NT2/D1 (cell line): ENCODE data around the gene WDR45B.

Experiments
- DNase-seq: peaks from one replicate; pipeline ENCODE4 v3.0.0-alpha.2; 2011; ENCODE audit warnings: low read depth, low spot score
- H3K27me3 ChIP-seq: 2 replicates; pipeline ENCODE4 v1.6.0; 2011; ENCODE audit warnings: mild to moderate bottlenecking; ENCODE audit not compliant: insufficient read length, insufficient read depth
- H3K36me3 ChIP-seq: 2 replicates; pipeline ENCODE4 v1.6.1; 2011; ENCODE audit warnings: mild to moderate bottlenecking, low read length, mixed read lengths; ENCODE audit not compliant: insufficient read depth, insufficient read length
- H3K4me1 ChIP-seq: 2 replicates; pipeline ENCODE4 v1.5.1; 2011; ENCODE audit not compliant: insufficient read depth, insufficient read length
- H3K4me3 ChIP-seq: 2 replicates; pipeline ENCODE4 v1.5.1; 2011; ENCODE audit warnings: low read depth; ENCODE audit not compliant: insufficient read length
- H3K9ac ChIP-seq: 2 replicates; pipeline ENCODE4 v1.6.0; 2011; ENCODE audit warnings: low read depth; ENCODE audit not compliant: insufficient read length
- H3K9me3 ChIP-seq: 2 replicates; pipeline ENCODE4 v1.5.1; 2011; ENCODE audit warnings: mild to moderate bottlenecking, low read length; ENCODE audit not compliant: insufficient read depth
- SUZ12 ChIP-seq: IDR thresholded peaks from 2 replicates; pipeline ENCODE4 v1.6.1; 2011; ENCODE audit not compliant: insufficient read length, insufficient read depth; ENCODE audit errors: extremely low read depth
- YY1 ChIP-seq: IDR thresholded peaks from 2 replicates; pipeline ENCODE4 v1.6.1; 2011; ENCODE audit not compliant: insufficient read length, insufficient read depth
- ZNF274 ChIP-seq: IDR thresholded peaks from 2 replicates; pipeline ENCODE4 v1.6.1; 2011; ENCODE audit warnings: mild to moderate bottlenecking, low read depth, low read length

WDR45B gene

DNA sequence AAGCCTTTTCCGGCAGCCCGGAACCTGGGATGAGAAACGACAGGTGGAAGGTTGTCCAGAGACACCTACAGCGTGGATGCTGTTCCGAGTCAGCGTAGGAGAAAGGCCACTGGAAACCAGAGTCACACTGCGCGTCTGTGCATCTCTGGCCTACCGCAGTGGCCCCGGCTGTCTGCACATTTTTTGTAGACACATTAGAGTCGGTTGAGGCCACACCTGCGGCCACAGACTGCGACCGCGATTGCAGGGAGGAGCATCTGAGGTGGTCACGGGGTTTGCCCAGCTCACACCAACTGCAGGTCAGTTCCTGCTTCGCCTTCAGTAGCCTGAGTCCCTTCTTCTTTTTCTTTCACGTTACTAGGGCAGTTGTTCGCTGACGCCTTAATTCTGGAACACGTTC lies 52.4 kb downstream of the WDR45B start:
- Histone ChIP-seq H3K27me3 (no peaks in the 10 kb centered on the region), H3K9me3 (no peaks in the 10 kb centered on the region), H3K36me3 (peaks cover 78% of the 10 kb centered on the region), H3K9ac (no peak overlapping the region), H3K4me3 (no peak overlapping the region), H3K4me1 (peaks cover 10% of the 10 kb centered on the region)
- DNase-seq: no peak
- no peak for TF ChIP-seq YY1
- TF ChIP-seq ZNF274: no peak
- no peak for TF ChIP-seq SUZ12

DNA sequence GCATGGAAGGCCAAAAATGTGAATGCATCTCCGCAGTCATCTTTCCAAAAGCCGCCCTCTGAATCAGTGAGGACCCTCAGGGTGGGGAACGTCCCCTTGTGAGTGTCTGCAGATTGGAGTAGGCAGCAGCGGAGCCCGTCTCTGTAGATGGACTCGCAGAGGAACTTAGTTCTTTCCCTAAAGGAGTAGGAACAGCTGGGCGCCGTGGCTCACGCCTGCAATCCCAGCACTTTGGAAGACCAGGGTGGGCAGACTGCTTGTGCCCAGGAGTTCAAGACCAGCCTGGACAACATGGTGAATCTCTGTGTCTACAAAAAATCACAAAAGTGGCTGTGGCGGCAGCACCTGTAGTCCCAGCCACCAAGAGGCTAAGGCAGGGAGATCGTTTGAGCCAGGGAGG lies 53.7 kb downstream of the WDR45B start:
- Histone ChIP-seq H3K27me3 (no peaks in the 10 kb centered on the region), H3K4me3 (no peak overlapping the region), H3K36me3 (peaks cover 77% of the 10 kb centered on the region), H3K9ac (peak overlapping the region; percentile 16), H3K4me1 (peaks cover 7% of the 10 kb centered on the region), H3K9me3 (no peaks in the 10 kb centered on the region)
- no peak for TF ChIP-seq SUZ12
- no peak for TF ChIP-seq YY1
- TF ChIP-seq ZNF274: no peak
- DNase-seq: no peak

DNA sequence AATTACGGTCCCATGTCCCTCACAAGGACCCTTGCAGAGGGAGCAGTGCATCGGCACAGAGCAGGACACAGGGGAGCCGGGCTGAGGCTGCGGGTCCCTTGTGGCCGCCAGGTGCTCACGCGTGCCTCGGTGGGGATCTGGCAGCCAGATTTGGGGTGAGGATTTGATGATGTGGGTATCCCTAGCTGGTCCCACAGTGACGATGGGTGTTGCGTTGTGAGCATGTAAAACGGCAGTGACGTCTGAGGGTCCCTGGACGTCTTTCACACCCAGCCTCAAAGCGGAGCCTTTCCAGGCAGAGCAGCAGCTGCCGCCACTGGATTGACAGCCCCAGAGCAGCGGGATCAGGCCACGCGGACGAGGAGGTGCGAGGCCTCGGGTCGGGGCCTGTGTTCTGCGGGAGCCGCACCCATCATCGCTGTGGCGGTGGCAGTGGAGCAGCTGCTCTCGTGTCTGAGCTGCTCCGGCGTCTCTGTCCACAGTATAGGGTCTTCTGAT lies 54.6 kb downstream of the WDR45B start:
- DNase-seq: no peak
- Histone ChIP-seq H3K9ac (peak overlapping the region; percentile 77), H3K9me3 (no peaks in the 10 kb centered on the region), H3K36me3 (peaks cover 73% of the 10 kb centered on the region), H3K4me1 (peaks cover 7% of the 10 kb centered on the region), H3K4me3 (peak overlapping the region; percentile 25), H3K27me3 (no peaks in the 10 kb centered on the region)
- TF ChIP-seq YY1 (no peak), ZNF274 (no peak), SUZ12 (no peak)

DNA sequence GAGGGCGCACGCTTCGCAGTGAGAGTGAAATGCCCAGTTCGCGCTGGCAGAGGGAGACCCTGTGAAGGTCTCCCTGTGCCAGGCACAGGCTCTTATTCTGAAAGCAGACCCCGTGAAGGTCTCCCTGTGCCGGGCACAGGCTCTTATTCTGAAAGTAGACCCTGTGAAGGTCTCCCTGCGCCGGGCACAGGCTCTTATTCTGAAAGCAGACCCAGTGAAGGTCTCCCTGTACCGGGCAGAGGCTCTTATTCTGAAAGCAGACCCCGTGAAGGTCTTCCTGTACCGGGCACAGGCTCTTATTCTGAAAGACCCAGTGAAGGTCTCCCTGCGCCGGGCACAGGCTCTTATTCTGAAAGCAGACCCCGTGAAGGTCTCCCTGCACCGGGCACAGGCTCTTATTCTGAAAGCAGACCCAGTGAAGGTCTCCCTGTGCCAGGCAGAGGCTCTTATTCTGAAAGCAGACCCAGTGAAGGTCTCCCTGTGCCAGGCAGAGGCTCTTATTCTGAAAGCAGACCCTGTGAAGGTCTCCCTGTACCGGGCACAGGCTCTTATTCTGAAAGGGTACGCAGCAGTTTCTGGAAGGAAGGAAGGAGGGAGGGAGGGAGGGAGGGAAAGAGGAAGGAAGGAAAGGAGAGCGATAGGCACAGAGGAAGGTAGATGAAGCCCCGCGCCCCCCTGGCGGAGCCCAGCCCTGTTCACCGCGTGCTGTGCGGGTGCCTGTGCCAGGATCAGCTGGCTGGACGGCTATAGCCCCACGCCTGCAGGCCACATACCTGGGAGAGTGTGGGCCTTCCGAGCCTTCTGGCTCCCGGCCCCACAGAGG lies 55.3 kb downstream of the WDR45B start:
- peak overlapping the region; percentile 77 for H3K9ac ChIP-seq
- H3K4me3 ChIP-seq: peak overlapping the region; percentile 25

DNA sequence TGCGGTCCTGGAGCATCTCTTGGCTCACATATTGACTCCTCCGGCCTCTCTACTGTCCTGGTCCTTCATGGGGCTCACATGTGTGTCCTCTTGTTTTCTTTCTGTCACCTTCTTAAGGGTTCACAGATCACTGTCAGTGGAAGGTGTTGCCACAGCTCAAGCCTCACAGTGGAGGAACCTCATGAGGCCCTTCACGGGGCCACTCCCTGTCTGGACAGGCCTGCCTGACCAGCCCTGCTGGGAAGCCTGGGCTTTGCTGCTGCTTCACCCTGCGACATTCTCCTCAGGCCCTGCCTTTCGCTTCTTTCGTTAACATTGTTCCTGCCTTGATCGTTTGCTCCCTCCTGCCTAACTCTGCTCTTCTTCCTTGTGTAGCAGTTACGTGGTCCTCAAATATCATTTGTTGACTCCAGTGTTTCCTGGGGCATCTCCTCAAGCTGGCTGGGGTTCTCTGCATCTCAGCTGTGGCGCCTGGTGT lies 55.9 kb downstream of the WDR45B start:
- no peaks in the 10 kb centered on the region for H3K27me3 ChIP-seq
- no peak for TF ChIP-seq ZNF274
- no peak for TF ChIP-seq SUZ12
- no peak for TF ChIP-seq YY1
- no peak for DNase-seq
- H3K9ac ChIP-seq: no peak overlapping the region
- H3K9me3 ChIP-seq: no peaks in the 10 kb centered on the region
- peaks cover 79% of the 10 kb centered on the region for H3K36me3 ChIP-seq
- no peak overlapping the region for H3K4me3 ChIP-seq
- H3K4me1 ChIP-seq: peaks cover 7% of the 10 kb centered on the region

More for the DNA sequence above, 55.3 kb downstream of the WDR45B start:
- peaks cover 73% of the 10 kb centered on the region for H3K36me3 ChIP-seq
- no peaks in the 10 kb centered on the region for H3K27me3 ChIP-seq
- no peak for TF ChIP-seq SUZ12
- no peak for TF ChIP-seq ZNF274
- no peak for TF ChIP-seq YY1
- DNase-seq: peak; percentile 33
- peaks cover 7% of the 10 kb centered on the region for H3K4me1 ChIP-seq
- H3K9me3 ChIP-seq: no peaks in the 10 kb centered on the region

DNA sequence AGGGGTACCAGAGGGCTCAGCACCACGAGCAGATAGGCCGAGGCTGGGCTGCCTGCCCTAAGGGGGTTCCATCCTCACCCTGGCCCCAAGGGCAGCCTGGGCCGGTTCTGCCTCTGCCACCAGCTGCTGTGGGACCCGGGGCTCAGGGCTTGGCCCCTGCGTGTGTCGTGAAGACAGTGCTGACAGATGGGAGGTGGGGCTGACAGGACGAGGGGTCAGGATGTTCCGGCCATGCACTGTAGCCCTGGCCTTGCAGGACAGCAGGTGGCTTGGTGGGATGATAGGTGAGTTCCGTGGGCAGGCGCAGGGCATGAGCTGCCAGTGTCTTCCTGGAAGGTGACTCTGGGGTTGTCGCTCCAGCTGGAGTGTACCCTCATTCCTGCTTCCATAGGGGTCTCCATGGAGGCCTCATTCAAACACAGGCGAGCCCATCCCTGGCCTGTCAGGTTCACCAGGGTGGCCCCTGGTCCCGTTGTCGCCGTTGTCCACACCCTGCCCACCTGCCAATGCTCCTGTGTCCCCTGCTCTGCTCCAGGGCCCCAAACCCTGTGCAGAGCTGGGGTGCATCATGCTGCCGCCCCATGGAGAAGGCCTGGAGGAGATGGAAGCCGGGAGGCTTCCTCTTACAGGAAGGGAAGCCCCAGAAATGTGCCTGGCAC lies 57.2 kb downstream of the WDR45B start:
- peaks cover 71% of the 10 kb centered on the region for H3K36me3 ChIP-seq
- peak overlapping the region; percentile 17 for H3K9ac ChIP-seq
- no peak for TF ChIP-seq ZNF274
- peaks cover 7% of the 10 kb centered on the region for H3K4me1 ChIP-seq
- H3K4me3 ChIP-seq: no peak overlapping the region
- no peak for DNase-seq
- H3K9me3 ChIP-seq: no peaks in the 10 kb centered on the region
- H3K27me3 ChIP-seq: no peaks in the 10 kb centered on the region

DNA sequence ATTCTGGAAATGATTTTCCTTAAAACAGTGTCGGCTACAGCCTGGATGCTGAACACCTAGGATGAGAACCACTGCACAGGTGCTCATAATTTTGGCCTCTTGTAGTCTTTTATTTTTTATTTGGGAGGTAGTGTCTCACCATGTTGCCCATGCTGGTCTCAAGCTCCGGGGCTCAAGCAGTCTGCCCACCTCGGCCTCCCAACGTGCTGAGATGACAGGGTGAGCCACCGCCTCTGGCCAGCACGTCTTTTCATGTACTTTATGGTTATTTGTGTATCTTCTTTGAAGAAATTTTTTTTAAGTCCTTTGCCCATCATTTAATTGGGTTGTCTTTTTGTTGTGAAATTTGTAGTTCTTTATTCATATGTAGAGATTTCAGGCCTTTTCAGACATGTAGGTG lies 58.0 kb downstream of the WDR45B start:
- DNase-seq: no peak
- H3K36me3 ChIP-seq: peaks cover 71% of the 10 kb centered on the region
- TF ChIP-seq ZNF274: no peak
- no peak for TF ChIP-seq SUZ12
- no peak for TF ChIP-seq YY1
- H3K9ac ChIP-seq: no peak overlapping the region
- no peaks in the 10 kb centered on the region for H3K27me3 ChIP-seq
- H3K9me3 ChIP-seq: no peaks in the 10 kb centered on the region
- peaks cover 7% of the 10 kb centered on the region for H3K4me1 ChIP-seq
- H3K4me3 ChIP-seq: no peak overlapping the region
